Testis (tissue), 2 donors: ENCODE results near the gene IKZF1.

Experiments used
- POLR2A ChIP-seq: fragments of 450-650 bp; IDR thresholded peaks from one replicate; pipeline ENCODE4 v1.6.1; 2017; ENCODE audit warnings: antibody characterized with exemption, mild to moderate bottlenecking, moderate library complexity
- TF ChIP-seq, protein P1 (sequence below), 3 experiments: fragments of 450-650 bp in 2 of 3; fragments of 200-600 bp in 1 of 3; sonication (generic) in 1 of 3; IDR thresholded peaks; one replicate each; pipeline ENCODE4 v1.5.1; 2016 to 2019; ENCODE audit warnings: antibody characterized with exemption in 3 of 3, mild to moderate bottlenecking in 2 of 3, moderate library complexity in 1 of 3

DNA sequence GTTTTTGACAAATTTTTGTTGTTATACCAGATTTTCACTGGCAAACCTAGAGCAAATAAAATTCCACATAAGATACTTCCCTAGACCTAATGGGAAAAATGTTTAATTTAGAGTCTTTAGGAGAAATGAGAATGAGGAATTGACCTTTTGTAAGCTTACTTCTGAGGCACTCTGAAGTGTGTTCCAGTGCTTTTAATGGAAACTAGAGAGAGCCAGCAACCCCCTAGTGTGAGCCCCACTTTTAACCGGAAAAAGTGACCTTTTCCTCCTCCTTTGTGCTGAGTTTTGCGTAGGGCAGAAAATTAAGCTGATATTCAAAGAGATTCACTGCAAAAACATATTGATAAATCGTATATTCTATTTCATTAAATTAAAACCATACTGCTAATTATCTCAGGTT, 5.2 kb downstream of the IKZF1 start:
- TF ChIP-seq, protein P1, sequence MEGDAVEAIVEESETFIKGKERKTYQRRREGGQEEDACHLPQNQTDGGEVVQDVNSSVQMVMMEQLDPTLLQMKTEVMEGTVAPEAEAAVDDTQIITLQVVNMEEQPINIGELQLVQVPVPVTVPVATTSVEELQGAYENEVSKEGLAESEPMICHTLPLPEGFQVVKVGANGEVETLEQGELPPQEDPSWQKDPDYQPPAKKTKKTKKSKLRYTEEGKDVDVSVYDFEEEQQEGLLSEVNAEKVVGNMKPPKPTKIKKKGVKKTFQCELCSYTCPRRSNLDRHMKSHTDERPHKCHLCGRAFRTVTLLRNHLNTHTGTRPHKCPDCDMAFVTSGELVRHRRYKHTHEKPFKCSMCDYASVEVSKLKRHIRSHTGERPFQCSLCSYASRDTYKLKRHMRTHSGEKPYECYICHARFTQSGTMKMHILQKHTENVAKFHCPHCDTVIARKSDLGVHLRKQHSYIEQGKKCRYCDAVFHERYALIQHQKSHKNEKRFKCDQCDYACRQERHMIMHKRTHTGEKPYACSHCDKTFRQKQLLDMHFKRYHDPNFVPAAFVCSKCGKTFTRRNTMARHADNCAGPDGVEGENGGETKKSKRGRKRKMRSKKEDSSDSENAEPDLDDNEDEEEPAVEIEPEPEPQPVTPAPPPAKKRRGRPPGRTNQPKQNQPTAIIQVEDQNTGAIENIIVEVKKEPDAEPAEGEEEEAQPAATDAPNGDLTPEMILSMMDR (IDR thresholded peaks at IDR 0.05): no peak
- no peak for TF ChIP-seq POLR2A
